ENCODE measurements around the gene TNNI2. TPM values are rescaled to one million over a fixed set of nuclear protein-coding genes. Genes with fewer than 3 reads are reported as not detected.
"Not testable (repeated sequence)": the region's sequence is repeated elsewhere in the genome, so short reads cannot be mapped to it uniquely, and the experiment has no call there.

TNNI2 gene
- total RNA-seq, 1 donor from 2014 or later, result not detected

DNA sequence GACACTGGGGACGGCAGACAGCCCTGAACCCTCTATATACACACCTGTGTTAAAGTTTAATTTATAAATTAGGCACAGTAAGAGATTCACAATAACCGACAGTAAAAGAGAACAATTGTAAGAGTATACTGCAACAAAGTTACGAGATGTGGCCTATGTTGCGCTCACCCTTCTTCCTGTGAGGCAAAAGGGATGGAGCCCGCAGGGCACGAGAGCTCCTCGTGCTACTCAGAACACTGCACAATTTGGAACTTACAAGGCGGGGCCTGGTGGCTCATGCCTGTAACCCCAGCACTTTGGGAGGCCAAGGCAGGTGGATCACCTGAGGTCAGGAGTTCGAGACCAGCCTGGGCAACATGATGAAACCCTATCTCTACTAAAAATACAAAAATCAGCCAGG, 25.4 kb upstream of the TNNI2 start:
- H3K4me3 Mint-ChIP-seq; H3K36me3 Mint-ChIP-seq (ENCODE audit: low read depth); H3K9me3 Mint-ChIP-seq; intact Hi-C loops (cut with micrococcal nuclease); H3K4me1 Mint-ChIP-seq; DNase-seq; H3K27ac Mint-ChIP-seq: not testable (repeated sequence)
- H3K27me3 Mint-ChIP-seq, result peaks cover 17% of the 10 kb centered on the region

- intact Hi-C loops (cut with micrococcal nuclease), result no loop called here
- Mint-ChIP-seq H3K36me3 (ENCODE audit: low read depth) (no peaks in the 10 kb centered on the region), H3K27ac (no peak overlapping the region), H3K4me1 (no peaks in the 10 kb centered on the region), H3K27me3 (peaks cover 11% of the 10 kb centered on the region), H3K9me3 (no peaks in the 10 kb centered on the region), H3K4me3 (no peak overlapping the region)
- DNase-seq, result no peak
Observed at GRCh38 chr11:1814691-1815090, 24.1 kb upstream of the TNNI2 start.

DNA sequence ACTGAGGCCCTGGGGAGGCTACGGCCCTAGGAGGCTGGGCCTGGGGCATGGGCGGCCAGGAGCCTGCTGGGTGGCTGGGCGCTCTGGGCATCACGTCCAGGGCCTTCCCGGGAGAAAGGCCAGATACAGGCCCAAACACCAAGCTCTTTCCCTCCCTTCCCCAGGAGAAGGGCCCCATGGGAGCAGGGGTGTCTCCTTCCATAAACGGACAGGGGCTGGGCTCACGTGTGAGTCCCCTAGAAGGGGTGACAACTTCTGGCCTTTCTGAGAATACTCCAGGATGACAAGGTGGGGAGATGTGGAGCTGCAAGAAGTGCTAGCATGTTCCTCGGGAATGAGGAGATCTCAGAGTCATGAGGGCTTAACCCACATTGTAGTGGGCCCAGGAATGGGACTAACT, 23.5 kb upstream of the TNNI2 start:
- Mint-ChIP-seq H3K27ac (no peak overlapping the region), H3K27me3 (peaks cover 9% of the 10 kb centered on the region), H3K4me1 (no peaks in the 10 kb centered on the region), H3K9me3 (no peaks in the 10 kb centered on the region), H3K36me3 (ENCODE audit: low read depth) (no peaks in the 10 kb centered on the region), H3K4me3 (no peak overlapping the region)
- intact Hi-C loops (cut with micrococcal nuclease), result no loop called here
- DNase-seq, result no peak

DNA sequence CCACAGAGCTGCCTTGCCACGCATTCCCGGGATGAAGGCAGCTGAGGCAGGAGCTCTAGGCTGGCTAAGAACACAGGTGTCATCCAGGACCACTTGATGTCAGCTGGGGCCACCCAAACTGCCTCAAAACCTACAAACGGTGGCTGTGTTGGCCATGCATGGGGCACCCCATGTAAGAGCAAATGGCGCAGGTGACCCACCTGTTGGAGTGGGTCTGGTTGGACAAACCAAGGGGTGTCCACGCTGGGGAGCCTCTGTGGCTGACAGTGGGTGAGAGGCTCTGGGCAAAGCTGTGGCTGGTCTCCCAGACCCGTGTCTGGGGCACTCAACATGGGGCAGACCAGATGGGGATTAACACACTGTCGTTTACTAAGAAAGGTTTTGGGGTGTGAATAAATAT, 23.0 kb upstream of the TNNI2 start:
- intact Hi-C loops (cut with micrococcal nuclease), result no loop called here

DNA sequence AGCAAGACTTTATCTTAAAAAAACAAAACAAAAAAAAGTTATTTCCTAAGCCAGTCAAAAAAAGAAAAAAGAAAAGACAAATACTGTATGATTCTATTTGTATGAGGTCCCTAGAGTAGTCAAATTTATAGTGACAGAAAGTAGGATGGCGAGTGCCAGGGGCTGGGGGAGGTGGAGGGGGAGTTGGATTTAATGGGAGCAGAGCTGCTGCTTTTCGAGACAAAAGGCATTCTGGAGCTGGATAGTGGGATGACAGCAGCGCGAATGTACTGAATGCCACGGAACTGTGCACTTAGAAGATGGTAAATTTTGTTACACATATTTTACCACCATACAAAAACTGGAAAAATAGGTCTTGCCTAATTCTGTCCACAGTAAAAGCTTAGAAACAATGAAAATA, 21.8 kb upstream of the TNNI2 start:
- no peaks in the 10 kb centered on the region for H3K9me3 Mint-ChIP-seq
- intact Hi-C loops (cut with micrococcal nuclease), result no loop called here
- H3K27me3 Mint-ChIP-seq, result peaks cover 5% of the 10 kb centered on the region
- H3K27ac Mint-ChIP-seq, result no peak overlapping the region
- no peak for DNase-seq
- H3K4me3 Mint-ChIP-seq, result no peak overlapping the region
- no peaks in the 10 kb centered on the region for H3K4me1 Mint-ChIP-seq
- no peaks in the 10 kb centered on the region for H3K36me3 Mint-ChIP-seq (ENCODE audit: low read depth)

More for the DNA sequence above, 23.0 kb upstream of the TNNI2 start:
- Mint-ChIP-seq H3K9me3 (no peaks in the 10 kb centered on the region), H3K36me3 (ENCODE audit: low read depth) (no peaks in the 10 kb centered on the region), H3K4me3 (no peak overlapping the region), H3K4me1 (no peaks in the 10 kb centered on the region), H3K27me3 (peaks cover 8% of the 10 kb centered on the region), H3K27ac (no peak overlapping the region)
- no peak for DNase-seq

- H3K4me3 Mint-ChIP-seq, result no peak overlapping the region
Observed at GRCh38 chr11:1817511-1817910, 21.3 kb upstream of the TNNI2 start.

GRCh38 chr11:1819074-1819473, 19.7 kb upstream of the TNNI2 start:
- H3K36me3 Mint-ChIP-seq (ENCODE audit: low read depth), result no peaks in the 10 kb centered on the region
- no peaks in the 10 kb centered on the region for H3K9me3 Mint-ChIP-seq
- no peak overlapping the region for H3K4me3 Mint-ChIP-seq
- intact Hi-C loops (cut with micrococcal nuclease), result no loop called here
- no peaks in the 10 kb centered on the region for H3K4me1 Mint-ChIP-seq
- H3K27me3 Mint-ChIP-seq, result peaks cover 4% of the 10 kb centered on the region
- DNase-seq, result no peak
- H3K27ac Mint-ChIP-seq, result no peak overlapping the region

More at GRCh38 chr11:1817511-1817910, 21.3 kb upstream of the TNNI2 start:
- H3K27ac Mint-ChIP-seq, result no peak overlapping the region
- peaks cover 4% of the 10 kb centered on the region for H3K27me3 Mint-ChIP-seq
- intact Hi-C loops (cut with micrococcal nuclease), result no loop called here
- H3K4me1 Mint-ChIP-seq, result no peaks in the 10 kb centered on the region
- no peaks in the 10 kb centered on the region for H3K9me3 Mint-ChIP-seq
- H3K36me3 Mint-ChIP-seq (ENCODE audit: low read depth), result no peaks in the 10 kb centered on the region
- no peak for DNase-seq

GRCh38 chr11:1820463-1821325, 18.1 kb upstream of the TNNI2 start:
- Mint-ChIP-seq H3K4me1 (no peaks in the 10 kb centered on the region), H3K9me3 (no peaks in the 10 kb centered on the region), H3K27me3 (peaks cover 4% of the 10 kb centered on the region), H3K36me3 (ENCODE audit: low read depth) (no peaks in the 10 kb centered on the region), H3K27ac (no peak overlapping the region), H3K4me3 (no peak overlapping the region)
- no peak for DNase-seq
- intact Hi-C loops (cut with micrococcal nuclease), result no loop called here

DNA sequence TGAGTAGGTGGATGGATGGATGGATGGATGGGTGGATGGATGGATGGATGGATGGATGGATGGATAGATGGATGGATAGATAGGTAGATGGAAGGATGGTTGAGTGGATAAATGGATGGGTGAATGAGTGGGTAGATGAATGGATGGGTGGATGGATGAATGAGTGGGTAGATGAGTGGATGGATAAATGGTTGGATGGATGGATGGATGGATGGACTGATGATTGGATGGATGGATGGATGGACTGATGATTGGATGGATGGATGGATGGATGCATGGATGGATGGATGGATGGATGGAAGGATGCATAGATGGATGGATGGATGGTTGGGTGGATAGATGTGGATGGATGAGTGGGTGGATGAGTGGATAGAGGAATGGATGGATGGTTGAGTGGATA, 17.2 kb upstream of the TNNI2 start:
- H3K36me3 Mint-ChIP-seq (ENCODE audit: low read depth), result no peaks in the 10 kb centered on the region
- H3K9me3 Mint-ChIP-seq, result no peaks in the 10 kb centered on the region
- no peak for DNase-seq
- H3K27ac Mint-ChIP-seq, result no peak overlapping the region
- peaks cover 4% of the 10 kb centered on the region for H3K27me3 Mint-ChIP-seq
- no peak overlapping the region for H3K4me3 Mint-ChIP-seq
- no peaks in the 10 kb centered on the region for H3K4me1 Mint-ChIP-seq
- intact Hi-C loops (cut with micrococcal nuclease), result no loop called here

DNA sequence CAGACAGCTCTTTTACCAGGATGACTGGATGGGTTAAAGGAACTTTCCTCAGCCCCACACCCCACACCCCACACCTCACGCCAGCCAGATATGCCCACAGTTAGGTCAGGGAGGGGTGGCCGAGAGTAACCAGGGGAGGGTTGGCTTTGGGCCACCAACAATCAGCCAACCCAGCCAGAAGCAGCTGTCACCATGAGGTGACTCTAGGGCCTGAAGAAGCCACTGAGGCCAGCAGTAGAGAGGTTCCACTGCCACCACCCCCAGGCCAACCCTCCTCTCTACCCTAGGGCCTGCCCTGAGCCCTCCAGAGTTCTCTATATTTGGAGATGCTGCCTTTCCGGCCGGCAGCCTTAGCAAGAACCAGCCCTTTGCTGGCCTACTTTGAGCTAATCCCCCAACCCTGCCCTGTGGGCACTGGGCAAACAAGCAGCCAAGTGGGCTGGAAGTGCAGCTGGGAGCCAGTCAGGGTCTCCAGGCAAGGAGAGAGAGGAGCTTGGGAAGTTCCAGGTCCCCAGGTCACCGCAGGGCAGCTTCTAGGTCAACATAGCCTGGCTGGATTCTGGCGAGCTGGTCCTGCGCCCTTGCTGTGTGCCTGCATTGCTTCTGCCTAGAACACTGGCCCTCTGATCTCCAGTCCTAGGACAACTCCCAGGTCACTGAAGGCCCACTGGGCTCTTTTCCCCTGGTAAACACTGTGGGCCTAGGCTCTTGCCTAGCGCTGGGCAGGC, 16.0 kb upstream of the TNNI2 start:
- no peaks in the 10 kb centered on the region for H3K27me3 Mint-ChIP-seq
- no peaks in the 10 kb centered on the region for H3K9me3 Mint-ChIP-seq
- no peak overlapping the region for H3K27ac Mint-ChIP-seq
- intact Hi-C loops (cut with micrococcal nuclease), result no loop called here
- H3K4me1 Mint-ChIP-seq, result no peaks in the 10 kb centered on the region
- no peak for DNase-seq
- no peaks in the 10 kb centered on the region for H3K36me3 Mint-ChIP-seq (ENCODE audit: low read depth)
- no peak overlapping the region for H3K4me3 Mint-ChIP-seq

GRCh38 chr11:1823376-1824220, 15.2 kb upstream of the TNNI2 start:
- no peaks in the 10 kb centered on the region for H3K9me3 Mint-ChIP-seq
- no peaks in the 10 kb centered on the region for H3K4me1 Mint-ChIP-seq
- H3K36me3 Mint-ChIP-seq (ENCODE audit: low read depth), result no peaks in the 10 kb centered on the region
- no peak overlapping the region for H3K4me3 Mint-ChIP-seq
- intact Hi-C loops (cut with micrococcal nuclease), result no loop called here
- no peak overlapping the region for H3K27ac Mint-ChIP-seq
- no peak for DNase-seq
- H3K27me3 Mint-ChIP-seq, result no peaks in the 10 kb centered on the region

GRCh38 chr11:1824221-1825038, 14.4 kb upstream of the TNNI2 start:
- no peak overlapping the region for H3K27ac Mint-ChIP-seq
- intact Hi-C loops (cut with micrococcal nuclease), result no loop called here
- H3K9me3 Mint-ChIP-seq, result no peaks in the 10 kb centered on the region
- no peaks in the 10 kb centered on the region for H3K36me3 Mint-ChIP-seq (ENCODE audit: low read depth)
- no peak overlapping the region for H3K4me3 Mint-ChIP-seq
- H3K27me3 Mint-ChIP-seq, result no peaks in the 10 kb centered on the region
- no peak for DNase-seq
- no peaks in the 10 kb centered on the region for H3K4me1 Mint-ChIP-seq

GRCh38 chr11:1825039-1825740, 13.6 kb upstream of the TNNI2 start:
- no peak overlapping the region for H3K27ac Mint-ChIP-seq
- no peaks in the 10 kb centered on the region for H3K36me3 Mint-ChIP-seq (ENCODE audit: low read depth)
- H3K4me3 Mint-ChIP-seq, result no peak overlapping the region
- H3K9me3 Mint-ChIP-seq, result no peaks in the 10 kb centered on the region
- no peaks in the 10 kb centered on the region for H3K27me3 Mint-ChIP-seq
- no peaks in the 10 kb centered on the region for H3K4me1 Mint-ChIP-seq
- intact Hi-C loops (cut with micrococcal nuclease), result no loop called here
- DNase-seq, result peak; percentile 67
